Skin epidermis (tissue), 12 donors: ENCODE results near the gene PLXNA4.

Source experiments
- H3K27ac ChIP-seq, 21 experiments: fragments of 200-600 bp; sonication (generic) in 11 of 21; one replicate each; pipeline ENCODE4 v1.5.0; 2020; ENCODE audit warnings: mild to moderate bottlenecking in 3 of 21, inconsistent platforms in 2 of 21, moderate library complexity in 2 of 21
- H3K4me3 ChIP-seq, 7 experiments: fragments of 200-600 bp; sonication (generic) in 2 of 7; one replicate each; pipeline ENCODE4 v1.5.0; 2020; ENCODE audit warnings: inconsistent platforms in 2 of 7, mild to moderate bottlenecking in 2 of 7, moderate library complexity in 1 of 7

The PLXNA4 gene

GRCh38 chr7:132383962-132384361, 192.3 kb downstream of the PLXNA4 start:
- Histone ChIP-seq H3K27ac (no peak overlapping the region), H3K4me3 (no peak overlapping the region)

DNA sequence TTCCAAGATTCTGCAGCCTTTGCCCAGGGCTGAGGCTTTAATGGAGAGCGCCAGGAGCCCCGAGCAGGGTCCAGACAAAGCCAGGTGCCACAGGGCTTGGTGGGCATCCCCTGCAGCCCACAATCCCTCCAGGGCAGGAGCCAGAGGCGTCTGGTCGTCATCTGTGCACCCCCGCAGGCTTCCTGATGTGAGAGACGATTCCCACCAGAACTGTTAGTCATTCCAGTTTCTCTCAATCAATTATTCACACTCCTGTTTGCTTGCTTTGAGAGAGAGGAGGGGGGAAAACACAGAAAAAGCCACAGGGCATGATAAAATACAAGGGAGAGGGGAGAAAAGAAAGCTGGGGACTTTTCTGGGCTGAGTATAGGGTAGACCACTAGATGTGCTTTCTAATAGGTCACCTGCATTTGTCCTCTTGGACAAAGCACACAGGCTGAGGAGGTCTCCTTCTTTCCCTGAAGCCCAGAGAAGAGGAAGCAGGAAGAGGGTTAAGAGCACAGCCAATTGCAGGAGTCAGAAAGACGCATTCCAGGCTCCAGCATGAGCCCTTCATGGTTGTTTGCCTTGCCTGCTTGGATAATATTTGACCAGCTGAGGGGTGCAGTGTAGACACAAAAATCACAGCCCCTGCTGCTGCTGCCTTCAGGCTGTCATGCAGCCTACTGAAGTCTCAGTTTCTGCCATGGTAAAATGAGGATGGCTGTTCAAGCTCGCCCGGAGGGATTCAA, 194.4 kb downstream of the PLXNA4 start:
- no peak overlapping the region for H3K4me3 ChIP-seq
- H3K27ac ChIP-seq, result peak overlapping the region in 3 of 21 experiments; percentile 10 to 23 (median 21)

- Histone ChIP-seq H3K4me3 (no peak overlapping the region), H3K27ac (peak overlapping the region in 4 of 21 experiments; percentile 4 to 57 (median 26))
These were observed 196.2 kb downstream of the PLXNA4 start for GRCh38 chr7:132380059-132380458.

DNA sequence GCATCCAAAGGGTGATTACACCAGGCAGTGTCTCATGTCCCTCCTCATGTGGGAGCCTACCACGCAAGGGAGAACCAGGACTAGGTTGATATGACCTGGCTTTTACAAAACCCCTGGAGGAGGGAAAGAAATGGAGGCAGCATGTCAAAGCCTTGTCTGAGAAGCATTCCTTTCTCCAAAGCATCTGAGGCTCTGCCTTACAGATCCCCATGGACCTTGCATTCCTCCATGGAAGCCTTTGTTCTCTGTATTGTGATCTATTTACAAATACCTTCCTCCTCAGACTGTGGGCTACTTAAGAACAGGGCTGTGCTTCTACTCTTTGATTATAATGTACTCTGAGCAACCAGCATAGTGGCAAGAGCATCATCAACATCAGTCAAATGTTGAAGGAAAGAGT, 197.0 kb downstream of the PLXNA4 start:
- Histone ChIP-seq H3K27ac (peak overlapping the region in 2 of 21 experiments; percentile 29 to 66), H3K4me3 (no peak overlapping the region)

DNA sequence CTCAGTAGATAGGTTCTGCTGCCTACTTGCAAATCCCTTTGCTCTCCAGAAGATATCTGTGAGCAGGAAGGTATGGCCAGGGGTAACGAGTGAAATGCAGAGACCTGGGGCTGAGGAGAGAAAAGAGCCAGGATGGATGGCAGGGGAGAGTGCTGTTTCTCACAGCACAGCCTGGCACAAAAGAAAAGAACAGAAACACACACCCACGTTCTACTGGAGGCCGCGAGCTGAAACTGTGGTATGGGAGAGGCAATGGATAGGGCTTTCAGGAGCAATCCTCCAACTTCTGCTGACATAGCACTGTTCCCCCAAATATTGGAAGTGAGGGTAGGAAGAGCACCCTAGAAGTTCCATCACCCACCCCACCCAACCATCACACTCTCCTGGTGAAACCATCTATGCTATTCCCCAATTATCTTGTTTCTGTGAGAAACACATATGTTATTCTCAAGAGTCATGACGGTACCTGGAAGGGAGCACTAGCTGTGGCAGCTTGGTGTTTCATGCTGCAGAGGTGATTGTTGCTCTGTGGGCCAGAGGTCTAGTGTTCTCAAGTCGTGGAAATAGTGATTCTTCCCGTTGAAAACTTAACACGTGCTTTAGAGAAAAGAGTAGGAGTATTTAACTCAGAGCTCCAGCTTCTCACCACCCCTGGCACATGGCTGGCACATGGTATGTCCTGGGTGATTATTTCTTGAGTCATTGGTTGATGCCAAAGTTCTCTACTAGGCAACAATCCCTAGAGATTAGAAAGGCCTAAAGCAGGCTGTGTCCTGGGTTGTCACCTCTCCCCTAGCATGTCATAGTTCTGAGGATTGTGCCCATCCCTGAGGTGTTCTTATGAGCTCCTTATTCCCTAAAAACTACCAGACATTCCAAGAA, 198.3 kb downstream of the PLXNA4 start:
- H3K27ac ChIP-seq, result peak overlapping the region in 1 of 21 experiments; percentile 49
- H3K4me3 ChIP-seq, result no peak overlapping the region

GRCh38 chr7:132377015-132377414, 199.3 kb downstream of the PLXNA4 start:
- peak overlapping the region in 1 of 21 experiments; percentile 5 for H3K27ac ChIP-seq
- no peak overlapping the region for H3K4me3 ChIP-seq

DNA sequence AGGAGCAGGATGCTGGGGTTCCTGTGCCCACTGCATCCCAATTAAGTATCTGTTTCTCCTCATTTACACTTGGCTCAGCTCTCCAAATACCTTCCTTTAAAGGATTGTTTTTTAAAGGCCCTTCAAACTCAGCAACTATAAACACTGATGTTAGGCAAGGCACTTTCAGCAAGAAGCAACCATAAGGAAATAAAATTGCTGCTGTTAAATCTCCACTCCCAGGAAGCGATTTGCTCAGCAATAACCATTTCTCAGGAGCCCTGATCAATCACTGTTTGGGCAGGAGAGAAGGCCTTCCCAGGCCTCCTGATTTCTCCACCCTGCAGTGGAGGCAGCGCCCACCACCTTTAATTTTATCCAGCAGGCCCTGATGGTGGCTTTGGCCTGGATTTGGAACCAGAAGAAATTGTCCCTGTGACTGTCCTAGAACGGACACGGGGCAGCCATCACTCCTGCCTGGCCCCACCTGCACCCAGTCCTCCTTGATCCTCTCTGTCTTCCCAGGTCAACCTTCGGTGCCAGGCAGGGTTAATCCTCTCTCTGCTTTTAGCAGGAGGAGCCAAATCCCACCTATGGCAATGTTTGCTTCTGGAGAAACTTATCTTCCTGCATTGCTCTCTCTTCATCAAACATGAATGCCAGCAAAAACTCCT, 199.8 kb downstream of the PLXNA4 start:
- H3K27ac ChIP-seq, result peak overlapping the region in 2 of 21 experiments; percentile 51 to 59
- H3K4me3 ChIP-seq, result no peak overlapping the region

DNA sequence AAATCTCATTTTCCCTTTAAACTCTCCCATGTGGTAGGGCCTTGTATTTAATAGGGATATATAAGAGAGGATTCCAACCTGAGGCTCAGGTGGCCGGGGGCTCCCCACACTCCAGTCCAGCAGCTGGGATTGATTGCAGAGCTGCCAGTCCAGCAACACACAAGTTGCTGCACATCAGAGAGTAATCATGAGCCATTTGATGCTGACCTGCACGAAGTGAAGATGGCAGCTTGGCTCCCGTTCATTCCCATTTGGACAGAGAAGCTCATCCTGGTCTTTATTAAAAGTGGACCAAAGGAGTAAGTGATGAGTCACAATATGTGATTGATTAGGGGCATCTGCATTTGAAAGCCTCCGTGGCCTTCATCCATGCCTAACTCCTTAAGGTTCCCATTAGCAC, 202.4 kb downstream of the PLXNA4 start:
- no peak overlapping the region for H3K27ac ChIP-seq
- H3K4me3 ChIP-seq, result no peak overlapping the region

DNA sequence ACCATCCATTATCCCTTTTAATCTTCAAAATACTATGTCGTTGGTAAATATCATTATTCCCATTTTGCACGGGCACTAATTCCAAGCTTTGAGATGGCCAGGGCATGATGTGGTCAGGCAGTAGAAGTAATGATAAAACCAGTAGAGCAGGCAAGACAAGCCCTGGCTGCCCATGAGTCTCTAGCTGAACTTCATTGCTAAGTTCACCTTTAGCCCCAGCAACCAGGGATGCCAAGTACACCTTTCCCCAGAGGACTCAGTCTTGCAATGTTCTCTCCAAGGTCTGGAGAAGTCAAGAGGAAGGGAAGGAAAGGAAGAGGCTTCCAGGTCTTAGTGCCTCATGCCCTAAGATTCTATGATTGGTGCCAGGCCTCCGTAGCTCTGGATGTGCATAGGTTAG, 203.2 kb downstream of the PLXNA4 start:
- H3K27ac ChIP-seq, result no peak overlapping the region

DNA sequence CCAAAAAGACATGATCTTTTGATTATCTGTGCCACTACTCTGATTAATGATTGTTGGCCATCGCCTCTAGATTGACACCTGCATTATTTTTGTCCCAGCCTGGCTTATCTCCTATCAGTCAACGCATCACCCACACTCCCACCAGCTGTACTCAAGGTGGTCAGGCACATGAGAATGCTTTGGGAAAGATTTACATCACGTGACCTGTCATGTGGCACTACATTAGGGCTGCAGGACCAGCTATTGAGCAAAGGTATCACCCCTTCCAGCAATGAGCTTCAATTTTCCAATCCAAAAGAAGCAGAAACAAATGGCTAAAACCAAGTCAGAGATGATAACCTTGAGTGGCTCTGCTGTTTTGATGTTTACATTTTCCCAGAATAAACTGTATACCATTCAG, 204.3 kb downstream of the PLXNA4 start:
- H3K4me3 ChIP-seq, result no peak overlapping the region
- no peak overlapping the region for H3K27ac ChIP-seq

More for the DNA sequence above, 203.2 kb downstream of the PLXNA4 start:
- no peak overlapping the region for H3K4me3 ChIP-seq

DNA sequence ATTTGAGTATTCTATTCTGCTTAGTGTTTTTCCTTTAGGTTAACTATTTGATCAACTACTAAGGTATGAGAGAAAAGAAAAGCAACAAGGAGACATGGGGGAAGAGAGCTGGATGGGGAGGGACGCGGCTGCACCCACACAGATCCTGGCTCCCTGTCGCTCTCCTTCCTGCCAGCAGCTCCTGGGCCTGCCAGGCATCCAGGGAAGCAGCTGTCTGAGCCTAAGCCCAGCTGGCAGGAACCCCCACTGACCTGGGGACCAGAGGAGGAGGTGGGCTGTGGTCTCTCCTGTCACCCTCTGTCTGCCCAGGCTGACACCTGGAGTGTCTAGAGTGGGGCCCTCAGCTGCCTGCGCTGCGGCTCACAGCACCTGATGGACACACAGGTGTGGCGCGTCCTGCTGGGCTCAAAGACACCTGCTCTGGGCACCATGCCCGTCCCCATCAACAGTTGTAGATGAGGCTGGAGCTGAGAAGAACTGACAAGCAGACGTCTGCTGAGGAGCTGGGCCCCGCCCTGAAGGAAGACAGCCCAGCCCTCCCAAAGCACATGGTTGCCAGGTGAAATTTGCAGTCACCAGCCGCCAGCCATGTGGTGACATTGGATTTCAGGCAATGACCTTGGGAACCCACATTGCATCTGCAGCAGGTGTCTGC, 207.9 kb downstream of the PLXNA4 start:
- Histone ChIP-seq H3K27ac (no peak overlapping the region), H3K4me3 (no peak overlapping the region)

DNA sequence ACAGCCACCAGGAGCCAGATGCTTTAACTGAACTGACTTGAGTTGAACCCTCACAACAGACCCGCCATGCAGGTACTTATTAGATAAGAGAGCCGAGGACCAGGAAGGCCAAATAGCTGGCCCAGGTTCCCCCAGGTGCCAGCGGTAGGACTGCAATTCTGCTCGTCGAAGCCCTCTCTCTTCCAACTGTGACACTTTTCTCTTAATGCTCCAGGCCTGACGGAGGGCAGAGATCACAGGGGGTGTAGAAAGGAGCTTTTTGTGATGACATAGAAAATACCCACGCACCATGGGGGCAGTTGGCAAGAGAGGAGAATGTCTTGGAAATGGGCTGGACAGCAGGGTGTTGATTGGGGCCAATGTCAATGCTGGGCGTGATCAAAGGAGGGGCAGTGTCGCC, 208.5 kb downstream of the PLXNA4 start:
- Histone ChIP-seq H3K27ac (no peak overlapping the region), H3K4me3 (no peak overlapping the region)

DNA sequence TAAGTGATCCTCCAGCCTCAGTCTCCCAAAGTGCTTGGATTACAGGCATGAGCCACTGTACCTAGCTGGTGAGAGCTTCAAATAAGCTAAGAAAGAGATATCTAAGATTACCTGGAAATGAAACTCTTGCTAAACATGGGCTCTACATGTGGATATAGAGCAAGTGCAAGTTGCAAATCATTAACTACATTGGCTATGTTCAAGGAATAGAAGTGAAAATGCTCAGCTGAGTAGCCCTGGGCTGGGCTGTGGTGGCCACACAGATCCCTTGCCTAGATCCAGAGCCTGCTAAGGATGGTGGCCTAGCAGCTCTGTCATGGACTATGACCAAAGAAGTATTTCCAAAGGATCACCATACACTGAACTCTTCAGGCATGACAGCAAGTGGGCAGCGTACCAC, 209.3 kb downstream of the PLXNA4 start:
- Histone ChIP-seq H3K27ac (no peak overlapping the region), H3K4me3 (no peak overlapping the region)

- no peak overlapping the region for H3K27ac ChIP-seq
These were observed 212.0 kb downstream of the PLXNA4 start for GRCh38 chr7:132364226-132364625.

GRCh38 chr7:132362059-132362458, 214.2 kb downstream of the PLXNA4 start:
- H3K4me3 ChIP-seq, result no peak overlapping the region
- no peak overlapping the region for H3K27ac ChIP-seq

More at GRCh38 chr7:132364226-132364625, 212.0 kb downstream of the PLXNA4 start:
- no peak overlapping the region for H3K4me3 ChIP-seq

- no peak overlapping the region for H3K27ac ChIP-seq
- H3K4me3 ChIP-seq, result no peak overlapping the region
These were observed 215.1 kb downstream of the PLXNA4 start for GRCh38 chr7:132361146-132361545.

GRCh38 chr7:132359743-132360142, 216.5 kb downstream of the PLXNA4 start:
- Histone ChIP-seq H3K4me3 (no peak overlapping the region), H3K27ac (no peak overlapping the region)

DNA sequence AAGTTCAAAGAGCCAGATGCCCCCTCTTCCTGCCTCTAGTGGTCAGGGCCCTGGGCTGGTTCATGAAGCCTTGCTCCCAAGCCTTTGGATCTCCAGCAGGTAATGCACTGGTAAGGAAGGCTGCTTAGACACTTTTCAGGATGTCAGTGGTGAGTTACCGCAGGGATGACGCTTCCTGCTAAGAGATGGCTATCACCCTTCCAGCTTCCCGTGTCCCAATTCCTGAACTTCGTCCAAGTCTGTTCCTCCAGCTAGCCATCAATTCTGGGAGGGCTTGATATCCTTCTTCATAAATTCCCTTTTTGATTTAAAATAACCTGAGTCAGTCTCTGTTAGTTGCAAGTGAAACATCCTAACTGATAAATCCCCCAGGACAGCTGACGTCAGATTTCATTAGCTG, 221.2 kb downstream of the PLXNA4 start:
- peak overlapping the region in 3 of 21 experiments; percentile 39 to 65 (median 61) for H3K27ac ChIP-seq

DNA sequence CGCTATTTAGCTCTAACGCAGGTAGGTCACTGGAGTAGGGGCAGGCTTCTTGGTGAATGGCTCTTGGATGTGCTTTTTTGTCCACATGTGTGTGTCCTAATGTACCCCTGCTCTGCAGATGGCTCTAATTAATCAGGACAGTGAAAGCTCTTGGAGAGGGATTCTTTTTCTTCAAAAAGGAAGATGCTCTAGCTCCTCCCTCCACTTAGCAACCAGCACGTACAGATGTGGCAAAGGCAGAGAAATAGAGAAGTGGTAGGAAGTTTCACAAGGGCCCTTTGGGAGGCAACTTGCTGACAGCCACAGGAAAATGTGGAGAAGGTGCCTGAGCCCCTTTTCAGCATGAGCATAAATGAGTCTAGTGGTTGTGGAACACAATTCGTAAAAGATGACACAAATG, 221.7 kb downstream of the PLXNA4 start:
- Histone ChIP-seq H3K27ac (peak overlapping the region in 3 of 21 experiments; percentile 39 to 65 (median 61)), H3K4me3 (no peak overlapping the region)

More for the DNA sequence above, 221.2 kb downstream of the PLXNA4 start:
- no peak overlapping the region for H3K4me3 ChIP-seq

DNA sequence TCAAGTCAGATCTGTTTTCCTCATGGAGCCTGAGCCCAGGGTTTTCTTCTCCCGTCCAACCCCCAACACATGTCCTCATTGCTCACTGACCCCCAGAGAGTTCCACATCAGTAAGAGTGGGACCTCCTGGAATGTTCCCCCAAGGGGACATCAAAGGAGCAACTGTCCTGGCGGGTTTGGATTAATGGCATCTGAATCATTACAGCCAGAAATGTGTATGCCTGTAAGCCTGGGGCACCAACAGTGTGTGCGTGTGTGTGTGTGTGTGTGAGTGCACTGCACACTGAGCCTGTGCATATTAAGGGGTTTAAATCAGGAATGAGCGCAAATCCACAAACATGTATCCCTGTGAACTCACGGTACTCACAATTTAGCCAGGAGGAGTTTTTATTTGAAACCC, 222.3 kb downstream of the PLXNA4 start:
- Histone ChIP-seq H3K27ac (peak overlapping the region in 2 of 21 experiments; percentile 43 to 45), H3K4me3 (no peak overlapping the region)
